HG03457 (cell line): Measurements from ENCODE around the gene GRIN2C.

Experiments
- ATAC-seq: cut with Tn5 transposase; IDR thresholded peaks from one replicate; pipeline ENCODE4 v1.9.1; 2021; ENCODE audit warnings: moderate number of reproducible peaks; ENCODE audit not compliant: unreplicated experiment

Gene GRIN2C

GRCh38 chr17:74850310-74850709 is 9.4 kb downstream of the GRIN2C start:
- ATAC-seq: no peak

- ATAC-seq: no peak
Observed at GRCh38 chr17:74848656-74849399, 10.9 kb downstream of the GRIN2C start.

DNA sequence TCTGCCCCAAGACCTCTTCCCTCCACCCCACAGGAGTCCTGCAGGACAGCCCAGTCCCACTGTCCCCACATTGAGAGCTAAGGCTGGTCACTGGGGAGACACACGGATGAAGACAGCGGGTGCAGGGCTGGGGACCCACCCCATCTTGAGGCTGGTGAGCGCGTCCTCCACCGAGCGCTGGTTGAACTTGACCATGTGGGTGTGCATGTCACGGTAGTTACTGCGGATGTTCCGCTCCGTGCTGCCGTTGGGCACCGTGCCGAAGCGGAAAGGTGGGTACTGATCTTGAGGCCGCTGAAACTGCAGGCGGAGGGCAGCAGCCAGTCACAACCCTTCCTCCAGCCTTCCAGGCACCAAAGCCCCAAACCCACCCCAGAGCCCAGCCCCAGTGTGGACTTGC is 13.1 kb downstream of the GRIN2C start:
- no peak for ATAC-seq

- no peak for ATAC-seq
Observed at GRCh38 chr17:74843352-74843627, 16.4 kb downstream of the GRIN2C start.

GRCh38 chr17:74842599-74843351 is 16.9 kb downstream of the GRIN2C start:
- no peak for ATAC-seq

- ATAC-seq: no peak
Observed at GRCh38 chr17:74842146-74842598, 17.5 kb downstream of the GRIN2C start.

GRCh38 chr17:74840989-74841666 is 18.6 kb downstream of the GRIN2C start:
- no peak for ATAC-seq

DNA sequence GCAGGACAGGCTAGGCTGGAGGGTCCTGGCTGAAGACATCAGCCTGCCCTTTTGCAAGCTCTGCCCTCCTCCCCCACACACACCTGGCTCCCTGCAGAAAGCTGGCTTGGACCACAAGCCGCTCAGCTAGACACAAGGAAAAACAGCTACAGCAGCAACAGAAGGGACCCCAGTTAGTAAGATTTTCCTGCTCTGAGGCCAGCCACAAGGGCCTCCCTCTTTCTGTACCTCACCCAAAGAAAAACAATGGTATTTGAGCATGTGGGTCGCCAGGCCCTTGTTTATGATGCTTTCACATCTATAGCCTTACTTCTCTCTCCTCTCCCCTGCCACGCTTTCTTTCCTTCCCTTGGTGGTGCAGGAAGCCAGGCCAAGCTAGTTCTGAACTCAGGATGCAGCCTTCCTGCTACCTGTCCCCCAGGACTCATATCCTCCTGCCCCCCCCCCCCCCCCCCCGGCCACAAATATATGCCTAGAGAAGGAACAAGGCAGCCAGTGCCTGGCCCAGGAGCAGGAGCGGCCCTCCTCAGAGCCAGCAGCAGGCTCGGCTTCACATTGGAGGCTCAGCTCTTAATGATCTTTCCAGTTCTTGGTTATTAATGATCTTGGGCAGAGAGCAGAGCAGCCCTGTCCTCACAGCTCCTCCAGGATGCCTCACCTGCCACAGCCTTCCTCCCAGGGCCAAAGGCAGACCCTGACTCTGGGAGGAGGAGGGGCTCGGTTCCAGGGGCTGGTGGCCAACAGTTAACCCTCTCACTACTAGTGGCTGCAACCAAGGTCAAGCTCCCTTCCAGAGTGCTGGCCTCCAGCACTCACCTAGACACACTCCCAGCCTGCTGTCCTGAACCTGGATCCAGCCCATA is 19.5 kb downstream of the GRIN2C start:
- no peak for ATAC-seq

DNA sequence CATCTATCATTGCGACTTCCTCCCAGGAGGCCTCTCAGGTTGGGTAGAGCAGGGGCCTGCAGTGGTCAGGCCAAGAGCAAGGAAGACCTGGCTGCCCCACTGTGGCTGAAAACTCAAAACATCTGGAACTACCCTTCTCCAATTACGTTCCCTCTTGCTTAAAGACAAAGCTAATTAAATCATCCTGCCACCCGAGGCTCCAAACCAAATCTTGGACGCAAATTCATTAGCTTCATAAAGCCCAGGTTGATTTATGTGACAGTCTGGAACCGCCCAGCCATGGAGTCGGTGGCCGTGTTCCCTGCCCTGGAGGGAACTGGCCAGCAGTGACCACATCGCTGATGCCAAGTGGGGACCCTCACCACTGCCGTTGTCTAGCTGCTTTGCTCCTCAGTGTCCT is 21.4 kb downstream of the GRIN2C start:
- ATAC-seq: no peak

DNA sequence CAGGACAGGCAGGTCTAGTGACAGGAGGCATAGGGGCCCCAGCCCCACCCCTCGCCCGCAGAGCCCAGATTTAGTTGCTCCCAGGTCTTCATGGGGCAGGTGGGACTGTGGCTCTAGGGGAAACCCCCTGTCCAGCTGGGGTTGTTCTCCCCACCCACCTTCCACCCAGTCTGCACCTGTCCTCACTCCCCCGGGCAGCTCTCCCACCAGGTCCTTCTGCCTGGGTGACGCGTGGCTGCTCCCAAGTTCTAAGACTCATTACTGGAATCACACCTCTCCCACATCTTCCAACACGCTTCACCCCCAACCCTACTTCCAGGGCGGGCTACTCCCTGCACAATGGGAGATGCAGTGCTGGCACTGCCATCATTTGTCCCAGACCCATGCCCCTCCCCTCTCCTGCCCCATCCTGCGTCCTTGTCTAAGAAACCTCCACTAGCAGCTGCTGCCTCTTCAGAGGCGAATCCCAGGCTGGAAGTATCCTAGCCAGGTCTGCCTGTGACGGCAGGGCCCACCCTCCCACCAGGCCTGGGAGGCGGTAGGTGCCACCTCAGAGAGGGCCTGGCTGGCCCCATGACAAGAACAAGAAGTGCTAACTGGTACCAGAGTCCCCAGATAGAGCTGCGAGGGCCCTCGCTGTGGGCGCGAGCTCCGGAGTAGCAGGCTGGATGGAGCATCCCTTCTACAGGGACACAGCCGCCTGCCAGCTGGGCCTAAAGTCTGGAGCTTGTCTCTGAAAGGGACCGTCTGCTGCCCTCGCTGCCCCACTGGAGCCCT is 22.8 kb downstream of the GRIN2C start:
- ATAC-seq: no peak

GRCh38 chr17:74836191-74836590 is 23.5 kb downstream of the GRIN2C start:
- no peak for ATAC-seq

DNA sequence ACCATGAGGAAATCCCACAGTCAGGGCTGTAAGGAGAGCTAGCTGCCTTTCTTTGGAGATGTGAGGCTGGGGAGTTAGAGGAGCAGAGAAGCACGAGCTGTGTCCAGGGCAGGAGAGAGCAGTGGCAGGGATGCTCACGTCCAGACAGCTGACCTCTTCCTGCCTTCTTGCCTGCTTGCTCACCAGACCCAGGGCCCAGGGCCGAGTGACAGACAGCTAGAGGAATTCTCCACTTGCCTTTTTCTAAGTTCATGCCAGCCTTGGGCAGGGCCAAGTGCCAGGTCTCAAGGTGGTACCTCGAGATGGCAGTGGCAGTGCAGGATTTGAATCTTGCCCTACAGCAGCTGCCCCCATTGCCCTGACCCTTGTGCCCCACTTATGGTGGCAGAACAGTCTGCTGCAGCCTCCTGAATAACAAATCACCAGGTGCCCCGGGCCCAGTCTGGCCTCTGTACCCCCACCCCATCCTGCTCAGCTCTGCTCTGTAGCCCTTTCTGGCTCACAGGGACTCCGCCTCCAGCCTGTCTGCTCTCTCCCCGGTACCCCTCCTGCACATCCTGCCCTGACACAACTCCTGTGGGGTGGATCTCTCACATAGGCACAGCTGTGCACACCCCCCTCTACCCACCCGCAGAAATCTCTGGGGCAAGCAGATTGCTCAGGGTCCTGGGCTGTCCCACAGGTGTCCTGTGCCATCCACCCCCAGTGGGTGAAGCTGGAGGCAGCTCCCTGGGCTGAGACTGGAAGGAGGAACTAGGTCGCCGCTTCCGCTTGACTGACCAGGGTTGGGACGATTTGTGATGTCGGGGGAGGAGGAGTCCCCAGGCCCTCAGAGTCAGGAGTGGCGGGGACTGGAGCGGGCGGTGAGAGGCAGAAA is 25.9 kb downstream of the GRIN2C start:
- ATAC-seq: no peak

DNA sequence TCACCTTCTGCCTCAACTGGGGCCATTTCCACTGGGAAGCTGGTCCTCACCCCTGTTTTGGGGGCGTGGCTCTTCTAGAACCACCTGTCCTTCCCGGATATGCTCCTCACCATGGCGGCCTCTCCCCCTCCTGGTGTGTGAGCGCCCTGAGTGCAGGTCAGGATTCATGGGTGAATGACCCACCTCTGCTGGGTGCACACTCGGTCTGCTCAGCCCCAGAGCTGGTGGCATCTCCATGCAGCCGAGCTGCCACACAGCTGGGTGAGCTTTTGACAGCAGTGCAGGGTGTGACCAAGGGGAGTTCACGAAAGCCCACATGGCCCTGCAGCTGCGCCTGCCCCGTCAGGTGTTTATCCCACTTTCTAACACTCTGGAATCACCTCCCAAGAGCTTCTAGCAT is 27.3 kb downstream of the GRIN2C start:
- ATAC-seq: no peak

- ATAC-seq: no peak
Observed at GRCh38 chr17:74831444-74832146, 28.1 kb downstream of the GRIN2C start.

- ATAC-seq: no peak
Observed at GRCh38 chr17:74830861-74831260, 28.8 kb downstream of the GRIN2C start.

- no peak for ATAC-seq
Observed at GRCh38 chr17:74827800-74828199, 31.9 kb downstream of the GRIN2C start.

DNA sequence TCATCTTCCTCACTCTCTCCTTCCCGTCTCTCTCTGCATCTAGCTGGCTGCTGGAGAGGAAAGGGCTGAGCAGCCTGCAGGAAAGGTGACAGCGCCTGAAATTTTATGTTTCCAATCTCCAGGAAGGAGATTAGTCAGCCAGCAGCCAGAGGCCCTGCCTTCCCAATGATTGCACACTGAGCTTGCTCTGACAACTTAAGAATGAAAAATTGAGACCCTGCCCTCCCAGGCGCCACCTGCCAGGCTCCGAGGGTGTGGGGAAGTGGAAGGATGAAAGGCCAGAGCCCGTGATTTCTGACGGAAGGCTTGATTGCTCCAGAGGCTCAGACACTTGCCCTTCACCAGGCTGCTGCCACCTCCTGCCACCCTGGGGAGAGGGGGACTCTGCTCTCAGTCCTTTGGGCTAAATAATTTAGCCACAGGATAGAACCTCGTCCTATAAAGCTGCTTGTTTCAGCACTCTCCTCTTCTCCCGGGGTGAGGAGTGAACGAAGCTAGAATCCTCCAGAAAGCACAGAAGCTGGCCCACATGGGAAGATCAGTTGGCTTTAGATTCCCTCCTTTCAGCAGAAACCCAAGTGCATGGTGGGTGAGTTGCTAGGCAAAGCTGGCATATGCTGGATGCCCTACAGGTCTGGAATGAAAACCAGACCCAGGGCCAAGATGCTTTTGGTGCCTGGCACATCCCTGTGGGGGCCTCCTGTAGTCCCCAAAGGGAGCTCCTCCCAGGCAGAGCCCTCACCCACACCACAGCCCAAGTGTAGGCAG is 33.5 kb downstream of the GRIN2C start:
- ATAC-seq: no peak
